Medulla oblongata (tissue), 1 donor: Measurements from ENCODE around the gene TMEM132D.

Source experiments
- DNase-seq: peaks from one replicate; pipeline ENCODE4 v3.0.0-alpha.2; 2015; ENCODE audit errors: extremely low spot score

Gene TMEM132D

DNA sequence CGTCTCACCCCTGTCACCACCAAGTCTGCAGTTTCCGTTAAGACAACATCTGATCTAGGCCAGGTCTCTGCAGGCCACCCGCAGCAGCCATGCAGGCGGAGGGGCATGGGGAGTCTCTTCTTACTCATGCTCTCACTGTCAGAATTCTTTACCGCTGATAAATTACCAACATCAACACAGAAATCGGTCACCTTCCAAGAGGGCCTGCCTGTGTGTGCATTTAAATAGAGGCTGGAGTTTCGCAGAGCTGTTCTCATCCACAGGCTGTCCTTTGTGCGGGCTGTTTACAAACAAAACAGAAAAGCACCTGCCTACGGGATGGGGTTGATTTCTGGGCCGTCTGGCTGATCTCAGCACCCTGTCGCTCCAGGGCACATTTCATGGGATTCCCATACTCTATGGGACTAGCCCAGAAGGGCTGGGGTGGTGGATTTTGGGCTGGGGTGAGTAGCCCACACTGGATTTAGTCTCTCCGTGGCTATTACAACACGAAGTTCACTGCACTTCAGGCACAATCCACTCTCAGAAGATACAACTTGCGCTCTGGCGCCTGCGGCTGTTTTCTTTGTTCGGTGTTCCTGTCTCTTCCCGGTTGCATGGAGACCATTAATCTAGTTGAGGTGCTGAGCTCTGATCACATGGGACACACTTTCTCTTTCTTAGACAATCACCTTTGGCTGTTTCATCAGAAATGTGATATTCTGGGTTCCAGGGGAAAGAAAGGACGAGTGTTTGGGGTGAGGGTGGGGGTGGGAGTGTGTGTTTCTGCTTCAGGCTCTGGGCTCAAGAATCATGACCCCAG is 719.5 kb downstream of the TMEM132D start:
- DNase-seq: no peak

- DNase-seq: no peak
Observed at GRCh38 chr12:129179941-129180553, 723.8 kb downstream of the TMEM132D start.

GRCh38 chr12:129169928-129170327 is 733.9 kb downstream of the TMEM132D start:
- DNase-seq: no peak

- no peak for DNase-seq
Observed at GRCh38 chr12:129163861-129164260, 740.0 kb downstream of the TMEM132D start.

GRCh38 chr12:129163461-129163860 is 740.4 kb downstream of the TMEM132D start:
- DNase-seq: no peak

GRCh38 chr12:129162805-129163204 is 741.0 kb downstream of the TMEM132D start:
- no peak for DNase-seq

- DNase-seq: no peak
Observed at GRCh38 chr12:129161511-129161910, 742.3 kb downstream of the TMEM132D start.

- DNase-seq: no peak
Observed at GRCh38 chr12:129160282-129160681, 743.5 kb downstream of the TMEM132D start.

DNA sequence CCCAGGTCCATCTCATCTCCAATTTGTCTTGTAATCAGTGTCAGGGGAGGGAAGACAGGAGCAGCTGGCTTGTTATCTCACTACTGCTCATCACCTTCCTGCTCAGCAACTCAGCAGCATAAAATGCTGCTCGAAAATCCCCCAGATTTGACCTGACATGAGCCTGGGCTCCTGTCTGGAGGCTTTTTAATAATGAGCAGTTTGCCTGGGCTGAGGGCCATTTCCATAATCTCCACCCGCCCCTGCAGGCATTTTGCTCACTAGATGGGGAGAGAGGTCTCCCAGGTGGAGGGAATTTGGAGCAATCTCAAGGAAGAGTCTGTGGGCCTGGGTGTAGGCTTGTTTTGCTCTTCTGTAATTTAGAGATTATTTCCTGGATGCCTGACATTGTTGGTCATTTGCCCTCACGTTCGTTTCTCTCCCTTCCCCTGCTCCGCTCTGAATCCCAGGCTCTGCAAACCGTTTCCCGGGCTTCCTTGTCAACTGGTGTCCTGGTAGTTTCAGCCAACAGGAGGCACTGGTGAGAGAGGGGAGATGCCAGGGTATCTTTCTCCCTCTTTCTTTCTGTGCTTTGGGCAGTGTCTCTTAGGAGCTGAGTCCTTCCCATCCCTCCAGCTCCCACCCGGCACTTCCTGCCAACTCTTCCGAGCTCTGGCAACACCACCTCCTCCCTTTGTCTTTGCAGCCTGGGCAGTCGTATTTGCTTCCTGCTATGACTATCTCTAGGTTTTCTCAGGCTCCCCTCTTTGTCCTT is 751.3 kb downstream of the TMEM132D start:
- no peak for DNase-seq

GRCh38 chr12:129150721-129151120 is 753.1 kb downstream of the TMEM132D start:
- DNase-seq: no peak

DNA sequence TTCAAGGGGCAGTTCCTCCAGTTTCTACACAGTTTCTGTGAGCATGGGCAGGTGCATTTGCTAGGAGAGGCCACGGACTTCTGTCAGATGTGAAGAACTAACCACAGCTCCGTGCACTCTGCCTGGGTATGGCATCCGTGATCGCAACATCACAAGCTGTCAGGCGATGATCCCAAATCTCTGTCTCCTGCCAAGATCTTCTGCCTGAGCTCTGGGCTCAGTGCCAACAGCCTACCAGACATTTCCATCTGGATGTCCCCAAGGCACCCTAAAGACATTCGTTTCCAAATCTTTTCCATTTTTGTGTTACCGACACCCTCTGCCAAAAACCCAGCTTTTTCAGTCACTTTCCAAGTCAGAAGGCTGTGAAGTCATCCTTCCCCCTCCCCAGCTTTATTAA is 758.4 kb downstream of the TMEM132D start:
- DNase-seq: no peak

- no peak for DNase-seq
Observed at GRCh38 chr12:129138776-129139175, 765.0 kb downstream of the TMEM132D start.

DNA sequence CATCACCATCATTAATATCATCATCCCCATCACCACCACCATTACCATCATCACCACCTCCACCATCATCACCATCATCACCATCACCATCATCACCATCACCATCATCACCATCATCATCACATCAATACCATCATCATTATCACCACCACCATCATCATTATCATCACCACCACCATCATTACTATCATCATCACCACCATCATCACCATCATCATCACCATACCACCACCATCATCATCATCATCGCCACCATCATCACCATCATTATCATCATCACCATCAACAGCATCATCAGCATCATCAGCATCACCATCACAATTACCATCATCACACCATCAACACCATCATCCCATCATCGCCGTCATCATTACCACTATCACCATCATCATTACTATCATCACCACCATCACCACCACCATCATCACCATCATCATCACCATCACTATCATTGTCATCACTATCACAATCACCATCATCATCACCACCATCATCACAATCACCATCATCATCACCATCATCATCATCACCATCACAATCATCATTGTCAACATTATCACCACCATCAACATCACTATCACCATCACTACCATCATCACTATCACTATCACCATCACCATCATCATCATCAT is 767.0 kb downstream of the TMEM132D start:
- DNase-seq: no peak

- no peak for DNase-seq
Observed at GRCh38 chr12:129127771-129128170, 776.1 kb downstream of the TMEM132D start.

DNA sequence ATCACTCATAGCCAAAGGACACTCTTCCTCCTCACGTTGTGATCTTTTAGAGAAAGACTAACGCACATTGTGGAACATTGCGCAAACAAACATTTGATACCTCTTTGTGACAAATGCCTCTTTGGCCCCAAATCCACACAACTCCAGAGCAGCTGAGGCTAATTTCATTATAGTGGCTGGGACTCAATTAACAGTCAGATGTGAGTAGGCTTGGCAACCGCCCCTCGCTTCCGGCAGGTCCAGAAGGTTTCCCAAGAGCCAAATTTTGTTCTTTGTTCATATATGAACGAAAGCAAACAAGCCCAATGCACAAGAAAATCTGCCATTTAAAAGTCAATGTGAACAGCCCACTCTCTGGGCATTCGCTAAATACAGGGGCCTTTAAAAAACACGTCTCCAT is 776.6 kb downstream of the TMEM132D start:
- DNase-seq: no peak

- no peak for DNase-seq
Observed at GRCh38 chr12:129119537-129119936, 784.3 kb downstream of the TMEM132D start.

- no peak for DNase-seq
Observed at GRCh38 chr12:129115558-129115957, 788.3 kb downstream of the TMEM132D start.

DNA sequence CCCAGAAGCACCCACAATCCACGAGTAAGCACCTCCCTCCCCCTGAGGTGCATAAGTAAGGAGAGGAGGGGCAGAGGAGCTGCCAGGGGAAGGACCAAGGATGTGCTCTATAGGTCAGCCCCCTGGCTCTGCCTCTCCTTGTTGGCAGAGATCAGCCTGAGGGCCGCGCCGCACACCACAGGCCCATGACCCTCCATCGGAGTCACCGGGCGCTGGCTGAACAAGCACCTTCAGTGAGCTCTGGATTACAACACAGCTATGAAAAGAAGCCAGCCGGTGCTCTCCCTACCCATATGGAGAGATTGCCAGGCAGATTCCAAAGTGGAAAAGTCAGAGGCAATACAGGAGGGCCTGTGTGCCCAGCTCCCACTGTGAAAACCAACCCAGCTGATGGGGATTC is 793.2 kb downstream of the TMEM132D start:
- DNase-seq: no peak

DNA sequence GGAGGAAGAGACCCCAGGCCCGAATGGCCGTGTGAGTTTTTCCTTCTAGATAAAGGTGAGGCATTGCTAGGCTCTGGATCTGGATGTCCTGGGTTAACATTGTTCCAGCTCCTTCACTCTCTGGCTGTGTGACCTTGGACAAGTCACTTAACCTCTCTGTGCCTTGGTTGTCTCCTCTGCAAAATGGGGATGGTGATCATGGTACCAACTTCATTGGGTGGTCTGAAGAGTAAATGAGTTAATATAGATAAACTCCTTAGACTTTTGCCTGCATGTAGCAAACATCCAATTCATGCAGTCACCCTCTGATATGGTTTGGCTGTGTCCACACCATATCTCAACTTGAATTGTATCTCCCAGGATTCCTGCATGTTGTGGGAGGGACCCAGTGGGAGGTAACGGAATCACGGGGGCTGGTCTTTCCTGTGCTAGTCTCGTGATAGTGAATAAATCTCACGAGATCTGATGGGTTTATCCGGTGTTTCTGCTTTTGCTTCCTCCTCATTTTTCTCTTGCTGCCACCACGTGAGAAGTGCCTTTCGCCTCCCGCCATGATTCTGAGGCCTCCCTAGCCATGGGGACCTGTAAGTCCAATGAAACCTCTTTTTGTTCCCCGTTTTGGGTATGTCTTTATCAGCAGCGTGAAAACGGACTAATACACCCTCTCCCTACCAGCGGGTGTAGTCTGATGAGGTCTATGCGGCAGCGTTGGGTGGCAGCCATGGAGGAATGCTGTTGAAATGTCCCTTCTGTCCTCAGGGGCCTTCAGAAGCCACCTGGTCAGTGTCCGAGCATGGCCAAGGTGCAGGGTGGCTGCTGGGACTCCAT is 794.4 kb downstream of the TMEM132D start:
- DNase-seq: no peak

- DNase-seq: no peak
Observed at GRCh38 chr12:129106772-129107171, 797.1 kb downstream of the TMEM132D start.

- DNase-seq: no peak
Observed at GRCh38 chr12:129103231-129103630, 800.6 kb downstream of the TMEM132D start.
